ENCODE measurements around the gene DNAJB6.

GRCh38 chr7:157432541-157432956, 95.7 kb downstream of the DNAJB6 start:
- TF ChIP-seq EZH2phosphoT487 (IDR thresholded peaks at IDR 0.05; ENCODE audit: insufficient read depth, low read depth) (no peak), EZH2 (IDR thresholded peaks at IDR 0.05; ENCODE audit: insufficient read depth, poor library complexity, severe bottlenecking) (no peak)
